ENCODE measurements around the gene CEACAM19.
"Not testable (repeated sequence)": the region's sequence is repeated elsewhere in the genome, so short reads cannot be mapped to it uniquely, and the experiment has no call there.

Gene CEACAM19

GRCh38 chr19:44671400-44671799, at the start of gene CEACAM19:
Gene CEACAM19 (plus strand): TSS chr19:44671482. CDS start chr19:44671932, 450 bp downstream.
- DNase-seq: no peak

GRCh38 chr19:44623080-44623479, 48.2 kb upstream of the CEACAM19 start:
- DNase-seq: no peak

- DNase-seq: no peak
Measured at GRCh38 chr19:44623626-44624025, 47.7 kb upstream of the CEACAM19 start.

GRCh38 chr19:44624840-44625354, 46.4 kb upstream of the CEACAM19 start:
- no peak for DNase-seq

GRCh38 chr19:44625637-44626036, 45.6 kb upstream of the CEACAM19 start:
- DNase-seq: not testable (repeated sequence)

GRCh38 chr19:44626048-44626624, 45.1 kb upstream of the CEACAM19 start:
- no peak for DNase-seq

- no peak for DNase-seq
Measured at GRCh38 chr19:44627631-44628030, 43.7 kb upstream of the CEACAM19 start.

GRCh38 chr19:44628793-44629192, 42.5 kb upstream of the CEACAM19 start:
- no peak for DNase-seq

- not testable (repeated sequence) for DNase-seq
Measured at GRCh38 chr19:44631611-44632010, 39.7 kb upstream of the CEACAM19 start.

GRCh38 chr19:44634058-44634457, 37.2 kb upstream of the CEACAM19 start:
- DNase-seq: not testable (repeated sequence)

GRCh38 chr19:44634785-44635184, 36.5 kb upstream of the CEACAM19 start:
- DNase-seq: no peak

- no peak for DNase-seq
Measured at GRCh38 chr19:44635581-44636438, 35.5 kb upstream of the CEACAM19 start.

- no peak for DNase-seq
Measured at GRCh38 chr19:44636439-44637389, 34.6 kb upstream of the CEACAM19 start.

GRCh38 chr19:44637390-44637764, 33.9 kb upstream of the CEACAM19 start:
- no peak for DNase-seq

GRCh38 chr19:44640518-44640917, 30.8 kb upstream of the CEACAM19 start:
- DNase-seq: no peak

- DNase-seq: no peak
Measured at GRCh38 chr19:44641501-44642265, 29.6 kb upstream of the CEACAM19 start.

GRCh38 chr19:44642377-44642776, 28.9 kb upstream of the CEACAM19 start:
- DNase-seq: no peak

- peak; percentile 15 for DNase-seq
Measured at GRCh38 chr19:44643605-44644401, 27.5 kb upstream of the CEACAM19 start, which contains the start of gene PVR. Gene PVR (plus strand): TSS chr19:44643910. CDS start chr19:44644097, 187 bp downstream.

- DNase-seq: no peak
Measured at GRCh38 chr19:44644402-44645016, 26.8 kb upstream of the CEACAM19 start.

GRCh38 chr19:44645407-44646048, 25.8 kb upstream of the CEACAM19 start:
- DNase-seq: no peak

Measured in CD4-positive, alpha-beta T cell treated with Interleukin-12 subunit alpha and Interleukin-12 subunit beta, for 1 hour (primary cell).